SU-DHL-6 (cell line): ENCODE results near the gene TTC6.

Experiments used
- H2AFZ ChIP-seq: fragments of 200-600 bp; sonication (generic); 2 replicates; pipeline ENCODE4 v1.6.1; 2014; ENCODE audit warnings: low read depth, mild to moderate bottlenecking, moderate library complexity, mixed read lengths, antibody characterized with exemption, low read length; ENCODE audit not compliant: severe bottlenecking
- H3F3A ChIP-seq: fragments of 200-600 bp; shearing (Covaris generic); 2 replicates; pipeline ENCODE4 v1.6.0; 2016; ENCODE audit warnings: antibody characterized with exemption, mild to moderate bottlenecking; ENCODE audit not compliant: insufficient read depth
- H3K27ac ChIP-seq: fragments of 200-600 bp; sonication (generic); 2 replicates; pipeline ENCODE4 v1.5.1; 2016; ENCODE audit warnings: low read depth, mild to moderate bottlenecking, low read length, moderate library complexity, mixed read lengths
- H3K27me3 ChIP-seq: fragments of 200-600 bp; sonication (generic), shearing (Covaris generic); 2 replicates; pipeline ENCODE4 v1.6.0; 2014; ENCODE audit warnings: mild to moderate bottlenecking, low read length
- H3K36me3 ChIP-seq: fragments of 200-600 bp; sonication (generic); 2 replicates; pipeline ENCODE4 v1.6.1; 2014; ENCODE audit warnings: mild to moderate bottlenecking, low read length, mixed read lengths
- H3K4me2 ChIP-seq: fragments of 300-600, 200-600 bp; shearing (Covaris generic), sonication (generic); 2 replicates; pipeline ENCODE4 v1.6.0; 2014; ENCODE audit warnings: low read length, low read depth, mild to moderate bottlenecking; ENCODE audit not compliant: poor library complexity, severe bottlenecking
- H3K4me3 ChIP-seq: fragments of 200-600 bp; sonication (generic); 2 replicates; pipeline ENCODE4 v1.5.1; 2014; ENCODE audit warnings: antibody characterized with exemption, low read length, mild to moderate bottlenecking, mixed read lengths; ENCODE audit not compliant: insufficient read depth, poor library complexity, severe bottlenecking
- H3K79me2 ChIP-seq: fragments of 200-600 bp; sonication (generic); 2 replicates; pipeline ENCODE4 v1.6.1; 2014; ENCODE audit warnings: mild to moderate bottlenecking, low read length, moderate library complexity; ENCODE audit not compliant: insufficient read depth
- H3K9ac ChIP-seq: fragments of 200-600 bp; sonication (generic); 2 replicates; pipeline ENCODE4 v1.7.0; 2014; ENCODE audit warnings: mild to moderate bottlenecking, low read length
- H3K9me2 ChIP-seq: fragments of 200-600 bp; sonication (generic); replicated peaks from 2 replicates; pipeline ENCODE4 v1.6.1; 2014; ENCODE audit warnings: low read length; ENCODE audit not compliant: insufficient read depth
- H3K9me3 ChIP-seq: fragments of 200-600 bp; sonication (generic); 2 replicates; pipeline ENCODE4 v1.6.1; 2014; ENCODE audit warnings: low read length, mixed read lengths; ENCODE audit not compliant: insufficient read depth
- H4K20me1 ChIP-seq: fragments of 200-600 bp; sonication (generic); 2 replicates; pipeline ENCODE4 v1.6.1; 2014; ENCODE audit warnings: low read depth, mild to moderate bottlenecking, antibody characterized with exemption, low read length, moderate library complexity, mixed read lengths
- EZH2phosphoT487 ChIP-seq: fragments of 200-600 bp; sonication (generic), shearing (Covaris generic); conservative IDR thresholded peaks from 2 replicates; pipeline ENCODE4 v1.6.1; 2018; ENCODE audit warnings: mild to moderate bottlenecking, antibody characterized with exemption, low read length, moderate library complexity, mixed read lengths
- TF ChIP-seq, protein P1 (sequence below): fragments of 200-600 bp; sonication (generic); IDR thresholded peaks from one replicate; pipeline ENCODE4 v1.5.1; 2017; ENCODE audit warnings: antibody characterized with exemption, mild to moderate bottlenecking, low read length, moderate library complexity; ENCODE audit not compliant: insufficient read depth, poor library complexity, severe bottlenecking

TTC6 gene

DNA sequence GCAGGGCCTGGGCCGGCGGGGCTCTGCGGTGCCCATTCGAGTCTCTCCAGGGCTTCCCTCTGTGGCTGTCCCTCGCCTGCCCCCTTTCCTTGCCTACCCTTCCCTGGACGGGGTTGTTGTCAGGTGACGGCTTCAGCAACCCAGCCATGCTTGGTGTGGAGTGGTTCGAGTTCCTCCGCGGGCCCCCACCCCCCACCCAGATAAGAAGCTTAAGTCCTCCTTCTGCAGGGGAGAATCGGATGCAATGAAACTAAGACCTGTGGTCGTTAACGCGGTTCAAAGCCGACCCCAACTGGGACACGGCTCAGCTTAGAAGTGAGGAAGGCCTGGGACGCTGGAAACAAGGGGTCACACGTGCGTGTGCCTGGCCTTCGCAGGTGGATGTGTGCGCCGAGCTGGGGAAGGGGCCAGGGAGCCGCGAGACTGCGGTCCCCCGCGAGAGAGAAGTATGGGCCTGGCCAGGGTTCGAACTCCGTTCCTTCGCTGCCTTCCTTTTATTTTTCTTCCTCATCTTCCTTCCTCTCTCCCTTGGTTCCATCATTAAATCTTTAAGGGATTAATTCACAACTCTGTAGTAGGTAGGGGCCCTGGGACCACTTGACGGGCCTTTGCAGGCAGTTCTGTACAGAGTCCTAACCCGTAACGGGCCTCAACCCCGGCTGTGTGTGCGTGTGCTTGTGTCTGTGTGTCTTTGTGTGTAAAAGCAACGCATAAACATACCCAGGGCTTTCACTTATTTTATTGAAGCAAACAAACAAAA is 3.5 kb downstream of the TTC6 start:
- Histone ChIP-seq H3K9me3 (no peaks in the 10 kb centered on the region), H3K27me3 (no peaks in the 10 kb centered on the region), H2AFZ (no peak overlapping the region), H4K20me1 (no peaks in the 10 kb centered on the region), H3K79me2 (no peaks in the 10 kb centered on the region), H3K4me3 (no peak overlapping the region), H3K9me2 (no peaks in the 10 kb centered on the region), H3F3A (no peaks in the 10 kb centered on the region), H3K9ac (no peak overlapping the region), H3K36me3 (no peaks in the 10 kb centered on the region), H3K27ac (no peak overlapping the region), H3K4me2 (no peak overlapping the region)
- TF ChIP-seq, protein P1, sequence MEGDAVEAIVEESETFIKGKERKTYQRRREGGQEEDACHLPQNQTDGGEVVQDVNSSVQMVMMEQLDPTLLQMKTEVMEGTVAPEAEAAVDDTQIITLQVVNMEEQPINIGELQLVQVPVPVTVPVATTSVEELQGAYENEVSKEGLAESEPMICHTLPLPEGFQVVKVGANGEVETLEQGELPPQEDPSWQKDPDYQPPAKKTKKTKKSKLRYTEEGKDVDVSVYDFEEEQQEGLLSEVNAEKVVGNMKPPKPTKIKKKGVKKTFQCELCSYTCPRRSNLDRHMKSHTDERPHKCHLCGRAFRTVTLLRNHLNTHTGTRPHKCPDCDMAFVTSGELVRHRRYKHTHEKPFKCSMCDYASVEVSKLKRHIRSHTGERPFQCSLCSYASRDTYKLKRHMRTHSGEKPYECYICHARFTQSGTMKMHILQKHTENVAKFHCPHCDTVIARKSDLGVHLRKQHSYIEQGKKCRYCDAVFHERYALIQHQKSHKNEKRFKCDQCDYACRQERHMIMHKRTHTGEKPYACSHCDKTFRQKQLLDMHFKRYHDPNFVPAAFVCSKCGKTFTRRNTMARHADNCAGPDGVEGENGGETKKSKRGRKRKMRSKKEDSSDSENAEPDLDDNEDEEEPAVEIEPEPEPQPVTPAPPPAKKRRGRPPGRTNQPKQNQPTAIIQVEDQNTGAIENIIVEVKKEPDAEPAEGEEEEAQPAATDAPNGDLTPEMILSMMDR = no peak
- no peak for TF ChIP-seq EZH2phosphoT487

GRCh38 chr14:37599507-37600368 is 4.3 kb downstream of the TTC6 start:
- no peaks in the 10 kb centered on the region for H3F3A ChIP-seq
- H3K4me3 ChIP-seq = no peak overlapping the region
- TF ChIP-seq, protein P1 = no peak
- TF ChIP-seq EZH2phosphoT487 = no peak
- no peak overlapping the region for H3K9ac ChIP-seq
- no peaks in the 10 kb centered on the region for H3K79me2 ChIP-seq
- H3K4me2 ChIP-seq = no peak overlapping the region
- no peak overlapping the region for H2AFZ ChIP-seq
- no peaks in the 10 kb centered on the region for H3K36me3 ChIP-seq
- no peaks in the 10 kb centered on the region for H3K9me2 ChIP-seq
- H3K27ac ChIP-seq = no peak overlapping the region
- no peaks in the 10 kb centered on the region for H3K27me3 ChIP-seq
- H4K20me1 ChIP-seq = no peaks in the 10 kb centered on the region
- no peaks in the 10 kb centered on the region for H3K9me3 ChIP-seq

- Histone ChIP-seq H3K4me3 (no peak overlapping the region), H2AFZ (no peak overlapping the region), H3F3A (no peaks in the 10 kb centered on the region), H4K20me1 (no peaks in the 10 kb centered on the region), H3K79me2 (no peaks in the 10 kb centered on the region), H3K9ac (no peak overlapping the region), H3K27me3 (no peaks in the 10 kb centered on the region), H3K4me2 (no peak overlapping the region), H3K36me3 (no peaks in the 10 kb centered on the region), H3K9me2 (no peaks in the 10 kb centered on the region), H3K27ac (no peak overlapping the region), H3K9me3 (no peaks in the 10 kb centered on the region)
- TF ChIP-seq EZH2phosphoT487 = no peak
- TF ChIP-seq, protein P1 = no peak
These were observed 5.7 kb downstream of the TTC6 start for GRCh38 chr14:37600880-37601741.
